ENCODE measurements around the gene UBB.
A peak's percentile ranks its signal among the peaks of the same experiment; 100 is the strongest.

UBB gene

GRCh38 chr17:16419929-16420271 is 39.0 kb downstream of the UBB start:
- H3K4me1 ChIP-seq (ENCODE audit: insufficient read depth, low read length, poor library complexity, severe bottlenecking), result peaks cover 35% of the 10 kb centered on the region
- TF ChIP-seq, protein P1, sequence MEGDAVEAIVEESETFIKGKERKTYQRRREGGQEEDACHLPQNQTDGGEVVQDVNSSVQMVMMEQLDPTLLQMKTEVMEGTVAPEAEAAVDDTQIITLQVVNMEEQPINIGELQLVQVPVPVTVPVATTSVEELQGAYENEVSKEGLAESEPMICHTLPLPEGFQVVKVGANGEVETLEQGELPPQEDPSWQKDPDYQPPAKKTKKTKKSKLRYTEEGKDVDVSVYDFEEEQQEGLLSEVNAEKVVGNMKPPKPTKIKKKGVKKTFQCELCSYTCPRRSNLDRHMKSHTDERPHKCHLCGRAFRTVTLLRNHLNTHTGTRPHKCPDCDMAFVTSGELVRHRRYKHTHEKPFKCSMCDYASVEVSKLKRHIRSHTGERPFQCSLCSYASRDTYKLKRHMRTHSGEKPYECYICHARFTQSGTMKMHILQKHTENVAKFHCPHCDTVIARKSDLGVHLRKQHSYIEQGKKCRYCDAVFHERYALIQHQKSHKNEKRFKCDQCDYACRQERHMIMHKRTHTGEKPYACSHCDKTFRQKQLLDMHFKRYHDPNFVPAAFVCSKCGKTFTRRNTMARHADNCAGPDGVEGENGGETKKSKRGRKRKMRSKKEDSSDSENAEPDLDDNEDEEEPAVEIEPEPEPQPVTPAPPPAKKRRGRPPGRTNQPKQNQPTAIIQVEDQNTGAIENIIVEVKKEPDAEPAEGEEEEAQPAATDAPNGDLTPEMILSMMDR (conservative IDR thresholded peaks at IDR 0.05; ENCODE audit: low read length), result no peak
- no peak for TF ChIP-seq EZH2phosphoT487 (IDR thresholded peaks at IDR 0.05; ENCODE audit: borderline replicate concordance)
- no peaks in the 10 kb centered on the region for H3K27me3 ChIP-seq (ENCODE audit: insufficient read depth, low read length, poor library complexity, severe bottlenecking)
- H3K9me2 ChIP-seq (replicated peaks; ENCODE audit: low read depth, low read length), result no peaks in the 10 kb centered on the region
- H3F3A ChIP-seq (ENCODE audit: low read depth), result peaks cover 4% of the 10 kb centered on the region; the same call in 1 of the 2 replicates
- peak overlapping the region; percentile 99 for H3K4me2 ChIP-seq (ENCODE audit: low read depth, low read length, poor library complexity, severe bottlenecking)
- peaks cover 13% of the 10 kb centered on the region; the same call in 1 of the 2 replicates for H3K36me3 ChIP-seq (ENCODE audit: insufficient read depth, low read length)
- no peak overlapping the region for H2AFZ ChIP-seq (ENCODE audit: low read length)
- peak overlapping the region; percentile 95 for H3K9ac ChIP-seq (ENCODE audit: low read depth, low read length, poor library complexity, severe bottlenecking)
- no peaks in the 10 kb centered on the region for H4K20me1 ChIP-seq (ENCODE audit: insufficient read depth, low read length, poor library complexity, severe bottlenecking)
- peaks cover 45% of the 10 kb centered on the region for H3K79me2 ChIP-seq (ENCODE audit: insufficient read depth, low read length)
- H3K9me3 ChIP-seq (ENCODE audit: insufficient read depth, low read depth, low read length), result no peaks in the 10 kb centered on the region
- no peak overlapping the region for H3K4me3 ChIP-seq (ENCODE audit: low read length, poor library complexity, severe bottlenecking)

- Histone ChIP-seq H3K4me1 (ENCODE audit: insufficient read depth, low read length, poor library complexity, severe bottlenecking) (peaks cover 23% of the 10 kb centered on the region), H2AFZ (ENCODE audit: low read length) (no peak overlapping the region), H3K36me3 (ENCODE audit: insufficient read depth, low read length) (peaks cover 23% of the 10 kb centered on the region; the same call in 1 of the 2 replicates), H3F3A (ENCODE audit: low read depth) (no peaks in the 10 kb centered on the region), H3K4me2 (ENCODE audit: low read depth, low read length, poor library complexity, severe bottlenecking) (no peak overlapping the region), H3K9me2 (replicated peaks; ENCODE audit: low read depth, low read length) (no peaks in the 10 kb centered on the region), H3K9ac (ENCODE audit: low read depth, low read length, poor library complexity, severe bottlenecking) (no peak overlapping the region), H4K20me1 (ENCODE audit: insufficient read depth, low read length, poor library complexity, severe bottlenecking) (peaks cover 4% of the 10 kb centered on the region), H3K4me3 (ENCODE audit: low read length, poor library complexity, severe bottlenecking) (no peak overlapping the region), H3K9me3 (ENCODE audit: insufficient read depth, low read depth, low read length) (no peaks in the 10 kb centered on the region), H3K79me2 (ENCODE audit: insufficient read depth, low read length) (peaks cover 25% of the 10 kb centered on the region), H3K27me3 (ENCODE audit: insufficient read depth, low read length, poor library complexity, severe bottlenecking) (no peaks in the 10 kb centered on the region)
- TF ChIP-seq, protein P1 (conservative IDR thresholded peaks at IDR 0.05; ENCODE audit: low read length), result no peak
- TF ChIP-seq EZH2phosphoT487 (IDR thresholded peaks at IDR 0.05; ENCODE audit: borderline replicate concordance), result no peak
Observed at GRCh38 chr17:16422416-16422815, 41.5 kb downstream of the UBB start.

GRCh38 chr17:16423226-16423872 is 42.5 kb downstream of the UBB start:
- Histone ChIP-seq H3K9ac (ENCODE audit: low read depth, low read length, poor library complexity, severe bottlenecking) (no peak overlapping the region), H3K9me2 (replicated peaks; ENCODE audit: low read depth, low read length) (no peaks in the 10 kb centered on the region), H3K27me3 (ENCODE audit: insufficient read depth, low read length, poor library complexity, severe bottlenecking) (no peaks in the 10 kb centered on the region), H3F3A (ENCODE audit: low read depth) (no peaks in the 10 kb centered on the region), H3K4me3 (ENCODE audit: low read length, poor library complexity, severe bottlenecking) (no peak overlapping the region), H3K4me2 (ENCODE audit: low read depth, low read length, poor library complexity, severe bottlenecking) (no peak overlapping the region), H2AFZ (ENCODE audit: low read length) (no peak overlapping the region), H3K9me3 (ENCODE audit: insufficient read depth, low read depth, low read length) (no peaks in the 10 kb centered on the region), H3K4me1 (ENCODE audit: insufficient read depth, low read length, poor library complexity, severe bottlenecking) (peaks cover 13% of the 10 kb centered on the region), H4K20me1 (ENCODE audit: insufficient read depth, low read length, poor library complexity, severe bottlenecking) (peaks cover 4% of the 10 kb centered on the region), H3K36me3 (ENCODE audit: insufficient read depth, low read length) (peaks cover 29% of the 10 kb centered on the region; the same call in 1 of the 2 replicates), H3K79me2 (ENCODE audit: insufficient read depth, low read length) (peaks cover 16% of the 10 kb centered on the region; the same call in 1 of the 2 replicates)
- TF ChIP-seq, protein P1 (conservative IDR thresholded peaks at IDR 0.05; ENCODE audit: low read length), result no peak
- TF ChIP-seq EZH2phosphoT487 (IDR thresholded peaks at IDR 0.05; ENCODE audit: borderline replicate concordance), result no peak
